HCT116 (cell line): Measurements from ENCODE around the gene SNX2. TPM values are rescaled to one million over a fixed set of nuclear protein-coding genes. Genes with fewer than 3 reads are reported as not detected.

Source experiments
- ATAC-seq: fragments of 200-7000 bp; cut with Tn5 transposase; 2 replicates; pipeline ENCODE4 v1.9.1; 2020; ENCODE audit warnings: mild to moderate bottlenecking, moderate library complexity
- BruUV-seq: library from RNA; stranded (reverse); fragments of 400-500 nt; replicated peaks from 2 replicates; lab custom pipeline; 2021; lab: Mats Ljungman, UMichigan
- CTCF ChIA-PET: fragments of 300-600 bp; sonication (Branson Sonifier 250); formaldehyde crosslinking; loops from one replicate; lab custom pipeline; 2021; ENCODE audit warnings: antibody characterized with exemption; lab: Charles Lee
- POLR2A ChIA-PET: fragments of 300-600, 350-600 bp; sonication (Branson Sonifier 250); formaldehyde crosslinking; loops from one replicate; lab custom pipeline; 2021; ENCODE audit warnings: antibody characterized with exemption; lab: Charles Lee
- RAD21 ChIA-PET, 2 experiments: fragments of 300-600 bp; sonication (Branson Sonifier 250); formaldehyde crosslinking; loops; one replicate each; lab custom pipeline; 2023; ENCODE audit warnings: low total read pairs in 2 of 2; ENCODE audit not compliant: uncharacterized antibody in 2 of 2, unreplicated experiment in 2 of 2, low non-redundant PET in 1 of 2; lab: Charles Lee
- DNase-seq: peaks from one replicate; pipeline ENCODE4 v3.0.0-alpha.2; 2010; ENCODE audit warnings: low read depth, low spot score
- H2AFZ ChIP-seq: fragments of 200-600 bp; shearing (Covaris generic), sonication (generic); 2 replicates; pipeline ENCODE4 v1.6.1; 2017; ENCODE audit warnings: low read depth, mixed run types, mixed read lengths, antibody characterized with exemption, low read length; ENCODE audit not compliant: poor library complexity, severe bottlenecking
- H3K27ac ChIP-seq: 2 replicates; pipeline ENCODE4 v1.5.1; 2012; ENCODE audit warnings: low read depth, low read length
- H3K27me3 ChIP-seq: fragments of 200-600 bp; sonication (generic); 2 replicates; pipeline ENCODE4 v1.6.1; 2016; ENCODE audit warnings: mixed run types, low read length, mixed read lengths; ENCODE audit not compliant: insufficient read depth
- H3K36me3 ChIP-seq, 2 experiments: fragments of 200-500 bp in 1 of 2; fragments of 200-600 bp in 1 of 2; sonication (Bioruptor generic) in 1 of 2; sonication (generic) in 1 of 2; 2 replicates each; pipeline versions ENCODE4 v1.5.1 to v1.6.1; 2014 to 2016; ENCODE audit warnings: low read length in 2 of 2, inconsistent platforms in 1 of 2, mixed read lengths in 1 of 2, mixed run types in 1 of 2; ENCODE audit not compliant: insufficient read depth in 2 of 2, control insufficient read depth in 1 of 2
- H3K4me1 ChIP-seq, 2 experiments: fragments of 200-600 bp in 1 of 2; sonication (generic) in 1 of 2; 2 replicates each; pipeline versions ENCODE4 v1.5.1 to v1.6.1; 2012 to 2017; ENCODE audit warnings: low read length in 2 of 2, inconsistent platforms in 1 of 2, mild to moderate bottlenecking in 1 of 2, mixed read lengths in 1 of 2, mixed run types in 1 of 2, moderate library complexity in 1 of 2; ENCODE audit not compliant: insufficient read depth in 2 of 2, control insufficient read depth in 1 of 2
- H3K4me2 ChIP-seq: fragments of 200-600 bp; sonication (generic); 2 replicates; pipeline ENCODE4 v1.6.1; 2017; ENCODE audit warnings: mixed run types, low read length, mixed read lengths
- H3K4me3 ChIP-seq, 2 experiments: fragments of 200-600 bp in 1 of 2; sonication (generic) in 1 of 2; replicated peaks in 1 of 2; 2 replicates each; pipeline ENCODE4 v1.5.1; 2011 to 2016; ENCODE audit warnings: low read length in 2 of 2, control low read depth in 1 of 2, low read depth in 1 of 2, mild to moderate bottlenecking in 1 of 2, mixed read lengths in 1 of 2, mixed run types in 1 of 2
- H3K79me2 ChIP-seq: fragments of 200-600 bp; sonication (generic); 2 replicates; pipeline ENCODE4 v1.6.1; 2017; ENCODE audit warnings: mild to moderate bottlenecking, mixed run types, low read length, moderate library complexity, mixed read lengths; ENCODE audit not compliant: insufficient read depth
- H3K9ac ChIP-seq: fragments of 200-600 bp; sonication (generic); 2 replicates; pipeline ENCODE4 v1.6.1; 2016; ENCODE audit warnings: low read length, mixed read lengths
- H3K9me2 ChIP-seq: fragments of 200-600 bp; sonication (generic), shearing (Covaris generic); 2 replicates; pipeline ENCODE4 v1.6.1; 2017; ENCODE audit warnings: mixed run types, mild to moderate bottlenecking, moderate library complexity; ENCODE audit not compliant: insufficient read depth
- H3K9me3 ChIP-seq, 2 experiments: fragments of 200-500 bp in 1 of 2; fragments of 200-600 bp in 1 of 2; sonication (Bioruptor generic) in 1 of 2; sonication (generic) in 1 of 2; 2 replicates each; pipeline ENCODE4 v1.6.1; 2014 to 2017; ENCODE audit warnings: low read length in 2 of 2, mixed read lengths in 2 of 2, inconsistent platforms in 1 of 2, low read depth in 1 of 2, mild to moderate bottlenecking in 1 of 2, mixed run types in 1 of 2, moderate library complexity in 1 of 2; ENCODE audit not compliant: control insufficient read depth in 1 of 2, insufficient read depth in 1 of 2
- H4K20me1 ChIP-seq: fragments of 200-600 bp; sonication (generic), shearing (Covaris generic); 2 replicates; pipeline ENCODE4 v1.6.1; 2017; ENCODE audit warnings: mixed run types, mild to moderate bottlenecking, moderate library complexity; ENCODE audit not compliant: insufficient read depth
- CEBPB ChIP-seq: IDR thresholded peaks from 2 replicates; pipeline ENCODE4 v1.6.1; 2012; ENCODE audit warnings: low read depth
- EGR1 ChIP-seq: IDR thresholded peaks from 2 replicates; pipeline ENCODE4 v1.6.1; 2012; ENCODE audit warnings: low read depth
- EZH2 ChIP-seq: fragments of 200-600 bp; sonication (generic); IDR thresholded peaks from 2 replicates; pipeline ENCODE4 v1.6.1; 2017; ENCODE audit warnings: antibody characterized with exemption, mixed run types
- POLR2A ChIP-seq: IDR thresholded peaks from 2 replicates; pipeline ENCODE4 v1.7.0; 2011; ENCODE audit warnings: borderline replicate concordance; ENCODE audit not compliant: insufficient read depth, insufficient read length; ENCODE audit errors: extremely low read depth
- RAD21 ChIP-seq: IDR thresholded peaks from 2 replicates; pipeline ENCODE4 v1.6.1; 2012; ENCODE audit warnings: low read depth, mild to moderate bottlenecking
- SP1 ChIP-seq: IDR thresholded peaks from 2 replicates; pipeline ENCODE4 v1.6.1; 2012; ENCODE audit warnings: low read depth
- YY1 ChIP-seq: IDR thresholded peaks from 2 replicates; pipeline ENCODE4 v1.6.1; 2011; ENCODE audit warnings: low read length, low read depth, moderate library complexity, mild to moderate bottlenecking; ENCODE audit not compliant: insufficient replicate concordance; ENCODE audit errors: extremely low read depth
- ZFX ChIP-seq: fragments of 450-650 bp; IDR thresholded peaks from 2 replicates; pipeline ENCODE4 v1.6.1; 2017
- ZNF274 ChIP-seq: fragments of 200-500 bp; sonication (Bioruptor generic); IDR thresholded peaks from 2 replicates; pipeline ENCODE4 v1.6.1; 2014; ENCODE audit warnings: mild to moderate bottlenecking, low read depth, low read length, inconsistent platforms
- intact Hi-C: fragments of 100-400 bp; cut with micrococcal nuclease; formaldehyde crosslinking; loops from 2 replicates; pipeline ENCODE4 v1.10.0; 2022
- total RNA-seq: library from RNA; stranded (reverse); gene quantifications from one replicate; pipeline ENCODE4 v1.2.1, GENCODE V29; 2021; ENCODE audit not compliant: unreplicated experiment
- TF ChIP-seq, protein P1 (sequence below): IDR thresholded peaks from 2 replicates; pipeline ENCODE4 v1.6.1; 2011; ENCODE audit warnings: mild to moderate bottlenecking, low read length, moderate library complexity; ENCODE audit not compliant: insufficient replicate concordance; ENCODE audit errors: extremely low read depth
- TF ChIP-seq, protein P2 (sequence below): IDR thresholded peaks from 2 replicates; pipeline ENCODE4 v1.6.1; 2012; ENCODE audit warnings: low read depth

SNX2 gene
- total RNA-seq, 1 experiment from 2014 or later = 57.7 TPM

DNA sequence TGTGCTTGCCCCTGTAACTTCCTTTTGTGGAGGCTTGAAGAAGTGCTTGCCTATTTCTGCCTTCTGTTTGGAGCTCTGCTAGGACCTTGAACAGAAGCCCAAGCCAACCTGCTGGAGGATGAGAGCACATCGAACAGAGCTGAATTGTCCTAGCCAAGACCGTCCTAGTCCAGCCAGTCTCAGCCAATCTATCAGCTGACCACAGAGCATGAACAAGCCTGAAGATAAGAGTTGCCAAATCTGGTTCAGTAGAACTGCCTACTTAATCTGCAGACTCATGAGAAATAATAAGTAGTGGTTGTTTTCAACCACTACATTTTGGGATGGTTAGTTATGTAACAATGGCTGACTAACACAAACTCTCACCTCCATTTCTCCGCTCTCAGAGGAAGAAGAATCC, 4.4 kb upstream of the SNX2 start:
- TF ChIP-seq SP1 (no peak), POLR2A (no peak), ZNF274 (no peak), ZFX (no peak), EZH2 (no peak), YY1 (no peak)
- TF ChIP-seq, protein P1, sequence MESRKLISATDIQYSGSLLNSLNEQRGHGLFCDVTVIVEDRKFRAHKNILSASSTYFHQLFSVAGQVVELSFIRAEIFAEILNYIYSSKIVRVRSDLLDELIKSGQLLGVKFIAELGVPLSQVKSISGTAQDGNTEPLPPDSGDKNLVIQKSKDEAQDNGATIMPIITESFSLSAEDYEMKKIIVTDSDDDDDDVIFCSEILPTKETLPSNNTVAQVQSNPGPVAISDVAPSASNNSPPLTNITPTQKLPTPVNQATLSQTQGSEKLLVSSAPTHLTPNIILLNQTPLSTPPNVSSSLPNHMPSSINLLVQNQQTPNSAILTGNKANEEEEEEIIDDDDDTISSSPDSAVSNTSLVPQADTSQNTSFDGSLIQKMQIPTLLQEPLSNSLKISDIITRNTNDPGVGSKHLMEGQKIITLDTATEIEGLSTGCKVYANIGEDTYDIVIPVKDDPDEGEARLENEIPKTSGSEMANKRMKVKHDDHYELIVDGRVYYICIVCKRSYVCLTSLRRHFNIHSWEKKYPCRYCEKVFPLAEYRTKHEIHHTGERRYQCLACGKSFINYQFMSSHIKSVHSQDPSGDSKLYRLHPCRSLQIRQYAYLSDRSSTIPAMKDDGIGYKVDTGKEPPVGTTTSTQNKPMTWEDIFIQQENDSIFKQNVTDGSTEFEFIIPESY = no peak
- no peak overlapping the region for H3K4me3 ChIP-seq
- ATAC-seq (no peak), DNase-seq (no peak)
- no peaks in the 10 kb centered on the region for H3K36me3 ChIP-seq
- no peak overlapping the region for H2AFZ ChIP-seq
- no peaks in the 10 kb centered on the region for H3K27me3 ChIP-seq
- ChIA-PET POLR2A (no interaction called here), CTCF (no interaction called here), RAD21 (no interaction called here)
- no peak overlapping the region for H3K9ac ChIP-seq
- H3K4me1 ChIP-seq = peaks cover 0 to 4% of the 10 kb centered on the region in 2 experiments; a peak in 1 of 4 replicates
- H4K20me1 ChIP-seq = no peaks in the 10 kb centered on the region
- H3K9me2 ChIP-seq = no peaks in the 10 kb centered on the region
- H3K27ac ChIP-seq = no peak overlapping the region
- H3K4me2 ChIP-seq = no peak overlapping the region
- BruUV-seq = no TSS peak
- H3K9me3 ChIP-seq = no peaks in the 10 kb centered on the region
- intact Hi-C loops = no loop called here
- peaks cover 5% of the 10 kb centered on the region for H3K79me2 ChIP-seq

DNA sequence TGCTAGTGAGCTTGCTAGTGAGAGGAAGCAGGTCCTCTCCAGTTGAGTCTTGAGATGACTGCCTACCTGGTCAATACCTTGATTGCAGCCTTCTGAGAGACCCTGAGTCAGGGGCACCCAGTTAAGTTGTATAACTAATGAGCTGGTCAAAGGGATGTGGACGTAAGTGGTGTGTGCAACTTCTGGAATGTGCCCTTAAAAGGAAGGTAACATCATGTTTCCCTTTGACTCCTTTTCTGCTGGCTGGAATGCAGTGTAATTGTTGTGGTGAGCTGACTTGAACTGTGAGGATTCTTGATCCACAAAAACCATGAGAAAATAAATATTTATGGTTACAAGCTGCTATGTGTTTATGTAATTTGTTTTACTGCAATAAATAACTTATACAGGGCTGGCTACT, 2.4 kb upstream of the SNX2 start:
- no peak overlapping the region for H3K4me2 ChIP-seq
- H3K9me2 ChIP-seq = no peaks in the 10 kb centered on the region
- no TSS peak for BruUV-seq
- ChIA-PET CTCF (no interaction called here), POLR2A (no interaction called here), RAD21 (no interaction called here)
- H3K27ac ChIP-seq = no peak overlapping the region
- H3K27me3 ChIP-seq = no peaks in the 10 kb centered on the region
- H3K4me1 ChIP-seq = peaks cover 6 to 13% of the 10 kb centered on the region in 2 experiments; a peak in 2 of 4 replicates
- intact Hi-C loops = no loop called here
- H3K79me2 ChIP-seq = peaks cover 25% of the 10 kb centered on the region
- no peaks in the 10 kb centered on the region for H3K9me3 ChIP-seq
- no peak overlapping the region for H3K9ac ChIP-seq
- no peak overlapping the region for H3K4me3 ChIP-seq
- ATAC-seq = no peak
- no peak for TF ChIP-seq YY1
- TF ChIP-seq, protein P2, sequence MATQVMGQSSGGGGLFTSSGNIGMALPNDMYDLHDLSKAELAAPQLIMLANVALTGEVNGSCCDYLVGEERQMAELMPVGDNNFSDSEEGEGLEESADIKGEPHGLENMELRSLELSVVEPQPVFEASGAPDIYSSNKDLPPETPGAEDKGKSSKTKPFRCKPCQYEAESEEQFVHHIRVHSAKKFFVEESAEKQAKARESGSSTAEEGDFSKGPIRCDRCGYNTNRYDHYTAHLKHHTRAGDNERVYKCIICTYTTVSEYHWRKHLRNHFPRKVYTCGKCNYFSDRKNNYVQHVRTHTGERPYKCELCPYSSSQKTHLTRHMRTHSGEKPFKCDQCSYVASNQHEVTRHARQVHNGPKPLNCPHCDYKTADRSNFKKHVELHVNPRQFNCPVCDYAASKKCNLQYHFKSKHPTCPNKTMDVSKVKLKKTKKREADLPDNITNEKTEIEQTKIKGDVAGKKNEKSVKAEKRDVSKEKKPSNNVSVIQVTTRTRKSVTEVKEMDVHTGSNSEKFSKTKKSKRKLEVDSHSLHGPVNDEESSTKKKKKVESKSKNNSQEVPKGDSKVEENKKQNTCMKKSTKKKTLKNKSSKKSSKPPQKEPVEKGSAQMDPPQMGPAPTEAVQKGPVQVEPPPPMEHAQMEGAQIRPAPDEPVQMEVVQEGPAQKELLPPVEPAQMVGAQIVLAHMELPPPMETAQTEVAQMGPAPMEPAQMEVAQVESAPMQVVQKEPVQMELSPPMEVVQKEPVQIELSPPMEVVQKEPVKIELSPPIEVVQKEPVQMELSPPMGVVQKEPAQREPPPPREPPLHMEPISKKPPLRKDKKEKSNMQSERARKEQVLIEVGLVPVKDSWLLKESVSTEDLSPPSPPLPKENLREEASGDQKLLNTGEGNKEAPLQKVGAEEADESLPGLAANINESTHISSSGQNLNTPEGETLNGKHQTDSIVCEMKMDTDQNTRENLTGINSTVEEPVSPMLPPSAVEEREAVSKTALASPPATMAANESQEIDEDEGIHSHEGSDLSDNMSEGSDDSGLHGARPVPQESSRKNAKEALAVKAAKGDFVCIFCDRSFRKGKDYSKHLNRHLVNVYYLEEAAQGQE = no peak
- TF ChIP-seq CEBPB = no peak
- TF ChIP-seq EZH2 = no peak
- TF ChIP-seq RAD21 = no peak
- no peak for TF ChIP-seq EGR1
- H3K36me3 ChIP-seq = no peaks in the 10 kb centered on the region
- no peaks in the 10 kb centered on the region for H4K20me1 ChIP-seq
- no peak overlapping the region for H2AFZ ChIP-seq
- DNase-seq = no peak
